SW480 (cell line): ENCODE data around the gene ACSF3.

Experiments
- DNase-seq: peaks from one replicate; pipeline ENCODE4 v3.0.0-alpha.2; 2016; ENCODE audit warnings: low spot score

ACSF3 gene

DNA sequence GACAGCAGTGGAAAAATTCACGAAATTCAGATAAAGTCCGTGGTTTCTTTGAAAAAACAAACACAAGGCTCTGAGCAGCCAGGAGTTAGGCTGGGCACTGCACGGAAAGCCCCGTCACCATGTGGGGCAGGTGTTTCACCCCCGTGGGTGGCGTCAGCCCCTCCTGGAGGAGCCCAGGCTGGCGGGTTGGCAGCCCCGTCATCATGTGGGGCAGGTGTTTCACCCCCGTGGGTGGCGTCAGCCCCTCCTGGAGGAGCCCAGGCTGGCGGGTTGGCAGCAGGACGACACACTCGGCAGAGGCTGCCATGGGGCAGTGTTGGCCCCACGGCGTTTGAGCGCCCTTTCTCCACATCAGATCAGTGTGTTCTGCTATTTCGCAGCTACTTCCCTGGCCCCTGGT lies 38.1 kb downstream of the ACSF3 start:
- DNase-seq, result no peak

DNA sequence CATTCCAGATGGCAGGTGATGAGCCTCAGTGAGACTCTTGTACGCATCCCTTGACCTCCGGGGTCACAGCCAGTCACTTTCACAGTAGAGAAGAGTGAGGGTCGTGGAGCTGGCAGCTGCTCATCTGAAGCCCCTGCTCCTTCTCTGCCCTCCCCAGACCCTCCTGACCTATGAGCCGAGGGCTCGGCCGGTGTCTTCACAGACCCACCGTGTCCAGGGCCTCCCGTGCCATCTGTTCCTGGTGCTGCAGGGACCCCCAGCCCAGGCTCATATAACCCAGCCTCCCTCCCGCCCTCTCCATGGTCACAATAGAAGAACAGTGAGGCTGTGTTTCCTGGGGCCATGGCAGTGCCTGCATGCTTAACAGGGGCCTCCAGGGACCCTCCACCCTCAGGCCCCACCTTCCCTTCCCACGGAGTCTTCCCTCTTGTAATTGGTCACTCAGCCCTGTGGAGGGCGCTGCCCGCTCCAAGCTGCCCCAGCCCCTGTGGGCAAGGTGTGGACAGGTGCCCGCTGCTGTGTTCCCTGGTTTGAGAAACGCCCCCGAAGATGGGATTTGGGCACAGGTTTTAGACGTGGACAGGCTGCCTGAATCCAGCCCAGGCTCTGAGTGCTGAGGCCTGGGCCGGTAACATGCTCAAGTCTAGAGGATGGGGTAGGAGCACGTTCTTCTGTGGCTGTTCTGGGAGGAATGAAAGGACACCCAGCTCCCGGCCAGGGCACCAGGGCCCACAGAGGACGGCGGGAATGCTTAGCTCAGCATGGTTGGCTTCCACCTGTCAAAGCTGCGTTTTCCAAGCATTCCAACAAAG lies 38.7 kb downstream of the ACSF3 start:
- no peak for DNase-seq

DNA sequence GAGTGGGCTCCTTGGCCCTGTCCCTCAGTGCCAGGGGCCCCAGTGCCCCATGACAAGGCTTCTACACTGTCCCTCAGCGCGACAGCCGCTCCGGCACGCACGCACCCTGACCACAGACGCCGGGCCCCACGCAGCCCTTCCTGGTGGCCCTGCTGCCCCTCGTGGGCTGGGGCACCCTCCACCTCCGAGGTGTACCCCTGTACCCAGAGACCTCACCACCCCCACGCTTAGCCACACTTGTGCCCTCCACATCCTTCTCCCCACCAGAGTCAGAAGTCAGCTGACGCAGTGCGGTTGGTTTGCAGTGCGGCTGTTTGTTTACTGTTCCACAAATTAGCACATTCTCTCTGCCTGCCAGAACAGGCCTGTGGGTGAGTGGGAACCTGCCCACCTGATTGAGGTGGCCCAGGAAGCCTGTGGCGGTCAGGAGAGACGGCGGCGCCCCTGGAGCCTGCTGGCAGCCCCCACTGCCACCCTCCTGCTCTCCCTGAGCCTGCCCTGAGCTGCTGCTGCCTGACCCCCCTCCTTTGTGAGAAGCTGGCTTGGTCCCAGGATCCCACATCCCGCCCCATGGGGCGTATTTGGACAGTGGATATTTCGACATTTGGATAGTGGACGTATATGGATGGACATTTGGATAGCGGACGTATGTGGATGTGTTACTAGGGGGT lies 39.9 kb downstream of the ACSF3 start:
- DNase-seq, result no peak

DNA sequence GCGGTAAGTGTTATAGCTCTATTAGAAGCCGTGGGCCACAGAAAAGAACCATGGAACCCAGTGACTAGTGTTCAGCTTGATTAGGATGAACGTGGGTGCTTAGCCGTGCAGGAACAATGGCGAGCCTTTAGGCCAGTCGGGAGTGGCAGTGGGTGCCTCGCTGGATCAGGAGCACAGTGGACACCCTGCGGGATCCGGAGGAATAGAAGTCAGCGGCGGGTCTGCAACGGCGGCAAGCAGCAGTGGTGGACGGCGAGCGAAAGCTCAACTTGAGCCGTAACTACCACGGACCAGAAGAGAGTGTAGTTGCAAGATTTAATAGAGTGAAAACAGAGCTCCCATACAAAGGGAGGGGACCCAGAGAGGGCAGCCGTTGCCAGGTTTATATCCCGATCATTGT lies 40.6 kb downstream of the ACSF3 start:
- DNase-seq, result no peak

DNA sequence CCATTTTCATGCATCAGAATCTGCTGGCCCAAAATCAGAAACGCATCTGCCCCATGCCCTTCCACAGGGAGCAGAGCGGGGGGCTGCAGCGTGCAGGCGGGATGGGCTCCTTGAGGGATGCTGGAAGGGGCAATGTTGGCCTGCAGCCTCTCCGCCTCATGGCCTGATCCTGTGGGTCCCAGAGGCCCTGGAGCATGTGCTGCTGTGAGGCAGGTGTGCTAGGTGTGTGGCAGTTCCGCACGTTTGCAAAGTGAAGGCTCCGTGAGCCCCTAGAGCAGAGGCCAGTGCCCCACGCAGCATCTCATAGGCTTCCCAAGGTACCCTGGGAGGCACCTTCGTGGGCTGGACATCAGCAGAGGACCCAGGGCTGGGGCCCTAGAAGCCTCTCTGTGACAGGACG lies 41.5 kb downstream of the ACSF3 start:
- no peak for DNase-seq

DNA sequence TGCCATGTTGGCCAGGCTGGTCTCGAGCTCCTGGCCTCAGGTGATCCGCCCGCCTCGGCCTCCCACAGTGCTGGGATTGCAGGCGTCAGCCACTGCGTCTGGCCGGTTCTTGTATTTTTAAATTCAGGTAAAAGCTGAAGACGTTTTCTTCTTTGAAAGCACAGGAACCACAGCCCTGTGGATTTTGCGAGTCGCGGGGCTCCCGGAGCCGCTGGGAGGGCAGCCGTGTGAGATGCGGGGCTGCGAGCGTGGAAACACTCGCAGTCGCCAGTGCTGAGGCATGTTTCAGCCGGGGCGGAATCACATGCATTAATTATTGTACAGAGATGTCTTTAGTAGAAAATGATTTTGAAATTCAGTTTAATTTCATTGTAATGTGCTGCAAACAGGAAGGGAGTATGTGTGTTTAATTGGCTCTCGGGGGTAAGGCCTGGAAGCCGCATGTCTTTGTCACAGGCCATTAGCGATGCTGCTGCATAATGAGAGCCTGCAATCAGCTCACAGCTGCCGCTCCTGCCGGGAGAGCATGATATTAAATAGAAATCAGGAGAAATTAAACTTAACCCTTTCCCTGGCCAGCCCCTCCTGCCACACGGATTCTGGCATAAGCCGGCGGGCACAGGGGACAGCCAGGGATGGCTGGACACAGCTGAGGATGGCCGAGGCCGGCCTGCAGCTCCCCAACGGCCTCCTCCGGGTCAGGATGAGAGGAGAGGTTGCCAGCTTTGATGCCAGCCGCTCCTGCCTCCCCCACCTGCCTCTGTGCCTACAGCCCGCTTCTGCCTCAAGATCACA lies 42.5 kb downstream of the ACSF3 start:
- no peak for DNase-seq

DNA sequence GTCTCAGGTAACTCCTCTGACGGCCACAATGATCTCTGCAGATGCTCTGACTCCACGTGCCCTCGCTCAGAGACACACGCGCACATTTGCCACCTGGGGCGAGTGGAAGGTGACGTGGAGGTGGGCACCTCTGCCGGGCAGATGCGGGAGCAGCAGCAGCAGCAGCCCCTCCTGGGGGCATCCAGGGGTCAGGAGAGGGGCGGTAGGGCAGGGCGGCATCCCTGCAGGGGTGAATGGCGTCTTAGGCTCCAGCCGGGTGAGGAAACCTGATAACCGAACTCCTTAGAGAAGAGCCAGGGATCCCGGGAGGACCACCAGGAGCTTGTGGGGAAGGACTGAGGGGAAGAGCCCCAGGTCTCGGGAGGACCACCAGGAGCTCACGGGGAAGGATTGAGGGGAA lies 43.3 kb downstream of the ACSF3 start:
- DNase-seq, result no peak

DNA sequence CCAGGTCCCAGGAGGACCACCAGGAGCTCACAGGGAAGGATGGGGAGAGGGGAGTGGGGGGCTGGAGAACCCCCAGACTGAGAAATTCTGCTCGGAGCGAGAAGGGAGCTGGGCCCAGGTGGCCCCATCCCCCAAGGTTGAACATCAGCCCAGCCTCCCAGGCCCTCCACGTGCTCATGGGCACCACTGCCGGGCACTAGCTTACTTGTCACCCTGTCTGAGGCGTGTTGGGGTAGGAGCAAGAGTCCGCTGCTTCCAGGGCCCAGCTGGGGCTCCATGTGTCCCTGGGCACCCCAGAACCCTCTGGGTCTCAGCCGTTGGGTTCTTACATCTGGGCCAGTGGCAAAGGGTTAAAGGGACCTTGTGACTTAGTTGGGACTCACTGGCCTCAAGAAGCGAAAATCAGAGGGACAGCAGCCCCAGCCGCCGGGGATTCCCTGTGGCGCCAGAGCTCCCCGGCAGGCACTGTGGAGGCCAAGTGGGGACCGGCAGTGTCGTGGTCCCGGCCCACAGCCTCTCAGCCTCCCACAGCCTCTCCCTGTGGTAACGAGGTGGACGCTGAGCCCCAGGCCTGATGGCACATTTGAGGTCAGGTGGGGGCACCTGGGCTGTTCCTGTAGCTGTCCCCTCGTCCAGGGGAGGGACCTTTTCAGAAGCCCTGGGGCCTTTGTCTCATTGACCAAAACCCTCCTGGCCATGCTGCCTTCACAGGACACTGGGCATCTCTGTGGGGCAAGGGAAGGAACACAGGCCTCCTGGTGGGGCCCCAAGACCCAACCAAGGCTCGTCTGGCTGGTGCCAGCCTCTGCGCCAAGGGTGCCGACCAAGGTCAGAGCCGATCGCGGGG lies 44.2 kb downstream of the ACSF3 start:
- no peak for DNase-seq

DNA sequence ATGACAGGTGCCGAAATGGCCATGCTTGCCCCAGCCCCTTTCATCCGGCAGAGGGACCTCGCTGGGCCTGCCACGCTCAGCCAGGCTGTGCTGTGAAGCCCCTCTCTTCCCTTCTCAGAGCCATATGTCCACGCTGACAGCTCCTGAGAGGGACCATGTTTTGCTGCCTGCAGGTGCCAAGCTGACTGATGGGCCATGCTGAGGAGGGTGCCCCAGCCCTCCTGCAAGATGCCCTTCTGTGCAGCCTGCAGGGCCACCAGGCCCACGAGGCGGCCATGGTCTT lies 44.8 kb downstream of the ACSF3 start:
- DNase-seq, result no peak

DNA sequence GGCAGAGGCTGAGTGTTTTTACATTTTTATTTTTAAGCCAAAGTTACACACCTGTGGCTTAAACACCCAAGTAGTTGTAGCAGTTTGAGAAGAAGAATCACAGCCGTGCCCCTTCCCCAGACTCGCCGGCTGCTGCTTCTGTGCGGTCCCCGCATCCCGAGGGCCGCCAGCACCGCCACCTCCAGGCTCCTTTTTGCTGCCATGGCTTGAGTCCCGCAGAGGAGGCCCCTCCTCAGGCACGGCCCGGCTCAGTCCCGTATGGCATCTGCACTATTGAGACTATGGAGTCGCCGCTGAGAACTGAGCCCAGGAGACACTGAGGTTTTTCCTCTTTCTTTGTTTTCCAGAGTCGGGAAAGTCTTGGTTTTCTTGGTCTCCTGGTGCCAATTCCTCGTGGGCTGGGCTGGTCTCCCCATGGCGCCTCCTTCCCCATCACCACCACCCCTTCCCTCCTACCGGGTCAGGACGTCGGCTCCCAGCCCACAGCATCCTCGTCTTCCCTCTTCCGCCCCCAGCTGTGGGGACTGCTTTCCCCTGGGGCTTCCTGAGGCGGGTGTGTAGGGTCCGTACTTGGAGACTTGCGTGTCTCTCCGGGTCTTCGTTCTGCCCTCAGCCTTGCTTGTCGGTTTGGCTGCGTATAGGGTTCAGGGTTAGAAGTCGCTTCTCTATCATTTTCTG lies 45.3 kb downstream of the ACSF3 start:
- no peak for DNase-seq

DNA sequence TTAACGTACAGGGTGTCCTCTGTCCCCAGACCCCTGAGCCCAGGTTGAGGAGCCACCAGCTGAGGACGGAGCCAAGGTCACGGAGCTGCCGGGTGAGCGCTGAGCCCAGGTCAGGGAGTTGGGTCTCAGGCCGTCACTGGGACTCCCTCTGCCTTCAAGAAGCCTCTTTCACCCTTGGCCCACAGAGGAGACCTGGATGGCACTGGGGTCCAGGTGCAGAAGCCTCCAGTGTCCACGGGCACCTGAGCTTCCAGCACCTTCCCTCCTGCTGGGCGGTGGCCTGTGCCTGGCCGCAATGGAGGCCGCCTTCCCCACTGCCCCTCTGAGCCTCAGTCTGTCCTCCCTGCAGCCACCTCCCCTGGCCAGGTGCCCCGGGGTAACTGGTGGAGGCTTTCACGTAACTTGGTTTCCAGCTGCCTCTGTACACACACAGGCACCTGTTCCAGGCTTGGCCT lies 46.3 kb downstream of the ACSF3 start:
- DNase-seq, result no peak

DNA sequence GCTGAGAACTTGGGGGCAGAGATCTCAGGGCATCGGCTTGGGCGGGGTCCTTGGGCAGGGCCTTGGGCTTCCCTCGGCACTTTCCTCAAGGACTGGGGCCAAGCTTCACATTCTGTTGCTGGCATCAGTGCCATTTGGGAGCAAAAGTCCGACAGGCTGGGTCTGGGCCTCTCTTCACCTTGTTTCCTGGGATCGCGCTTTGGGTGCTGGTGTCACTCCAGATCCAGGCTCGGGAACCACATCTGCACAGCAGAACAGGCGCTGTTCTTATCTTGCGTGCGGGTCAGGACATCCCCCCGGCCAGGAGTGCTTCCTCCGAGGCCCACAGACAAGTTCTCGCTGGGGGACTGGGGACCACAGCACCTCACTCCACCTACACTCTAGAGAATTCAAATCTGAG lies 46.7 kb downstream of the ACSF3 start:
- no peak for DNase-seq

DNA sequence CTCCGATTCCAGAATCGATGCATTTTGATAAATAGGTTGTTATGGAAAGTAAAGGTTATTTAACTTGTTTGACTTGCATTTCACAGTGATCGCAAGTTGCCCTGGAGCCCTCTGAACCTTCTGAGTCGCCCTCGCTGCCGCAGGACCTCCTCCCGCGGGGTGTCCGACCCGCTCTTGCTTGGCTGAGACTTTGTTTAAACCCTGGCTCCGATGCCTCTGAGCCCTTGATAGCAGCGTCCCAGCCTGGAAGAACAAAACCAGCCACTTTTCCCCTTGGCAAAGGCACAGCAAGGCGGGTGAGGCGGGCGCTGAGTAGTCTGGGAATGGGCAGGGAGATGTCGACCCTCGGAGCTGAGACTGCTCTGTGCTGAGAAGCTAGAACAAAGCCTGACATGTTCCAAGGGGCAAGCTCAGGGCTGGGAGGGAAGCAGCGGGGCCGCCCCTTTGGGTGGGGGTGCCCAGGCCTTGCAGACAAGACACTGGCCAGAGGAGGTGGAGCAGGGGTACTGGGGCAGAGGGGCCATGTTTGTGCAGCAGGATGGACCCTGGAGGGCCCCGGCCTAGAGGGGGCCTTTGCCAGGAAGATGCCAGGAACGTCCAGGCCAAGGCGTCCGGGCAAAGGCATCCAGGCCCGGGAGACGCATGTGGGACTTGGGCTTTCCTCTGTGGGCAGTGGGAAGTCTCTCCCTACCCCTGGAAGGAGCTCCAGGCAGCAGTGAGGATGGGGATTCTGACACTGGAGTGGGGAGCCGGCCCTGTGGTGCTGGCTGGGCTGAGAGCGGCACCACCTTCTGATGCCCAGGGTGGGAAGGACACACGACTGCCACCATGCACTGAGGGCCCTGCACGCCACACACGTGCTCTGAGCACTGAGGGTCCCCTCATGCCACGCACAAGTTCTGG lies 47.6 kb downstream of the ACSF3 start:
- no peak for DNase-seq

DNA sequence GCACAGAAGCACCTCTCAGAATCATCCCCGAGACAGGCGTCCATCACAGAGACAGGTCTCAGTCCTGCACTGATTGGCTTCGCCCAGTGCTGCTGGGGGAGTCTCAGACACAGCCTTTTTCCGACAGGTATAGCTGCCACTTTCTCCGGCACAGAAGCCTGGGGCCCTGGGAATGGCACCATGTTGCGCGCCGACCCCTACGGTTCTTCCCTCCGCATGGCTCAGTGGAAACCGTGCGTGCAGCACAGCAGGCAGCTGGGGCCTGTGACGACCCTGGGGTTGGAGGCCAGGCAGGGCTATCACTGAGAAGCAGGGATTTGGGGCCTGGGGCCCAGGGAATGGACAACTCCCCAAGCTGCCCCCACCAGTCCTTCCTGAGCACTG lies 48.2 kb downstream of the ACSF3 start:
- no peak for DNase-seq

DNA sequence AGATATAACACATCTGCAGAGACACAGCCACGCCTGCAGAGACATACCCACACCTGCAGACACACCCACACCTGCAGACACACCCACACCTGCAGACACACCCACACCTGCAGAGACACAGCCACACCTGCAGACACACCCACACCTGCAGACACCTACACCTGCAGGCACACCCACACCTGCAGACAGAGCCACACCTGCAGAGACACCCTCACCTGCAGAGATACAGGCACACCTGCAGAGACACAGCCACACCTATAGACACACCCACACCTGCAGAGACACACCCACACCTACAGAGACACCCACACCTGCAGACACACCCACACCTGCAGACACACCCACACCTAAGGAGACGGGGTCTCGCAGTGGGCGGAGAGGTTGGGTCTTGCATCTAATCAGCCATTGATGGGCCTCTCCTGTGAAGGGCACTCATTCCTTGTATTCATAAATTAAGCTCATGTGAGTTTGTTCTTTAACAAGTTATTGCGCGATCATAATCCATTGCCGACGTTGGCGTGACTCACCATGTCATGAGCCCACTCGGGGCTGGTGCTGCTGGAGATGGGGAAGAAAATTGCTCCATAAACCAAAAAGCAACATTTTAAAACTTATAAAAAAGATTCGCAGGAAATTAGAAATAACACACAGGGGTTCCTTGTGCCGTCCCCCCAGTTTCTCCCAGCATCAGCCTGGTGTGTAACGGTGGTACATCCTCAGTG lies 49.0 kb downstream of the ACSF3 start:
- DNase-seq, result no peak

DNA sequence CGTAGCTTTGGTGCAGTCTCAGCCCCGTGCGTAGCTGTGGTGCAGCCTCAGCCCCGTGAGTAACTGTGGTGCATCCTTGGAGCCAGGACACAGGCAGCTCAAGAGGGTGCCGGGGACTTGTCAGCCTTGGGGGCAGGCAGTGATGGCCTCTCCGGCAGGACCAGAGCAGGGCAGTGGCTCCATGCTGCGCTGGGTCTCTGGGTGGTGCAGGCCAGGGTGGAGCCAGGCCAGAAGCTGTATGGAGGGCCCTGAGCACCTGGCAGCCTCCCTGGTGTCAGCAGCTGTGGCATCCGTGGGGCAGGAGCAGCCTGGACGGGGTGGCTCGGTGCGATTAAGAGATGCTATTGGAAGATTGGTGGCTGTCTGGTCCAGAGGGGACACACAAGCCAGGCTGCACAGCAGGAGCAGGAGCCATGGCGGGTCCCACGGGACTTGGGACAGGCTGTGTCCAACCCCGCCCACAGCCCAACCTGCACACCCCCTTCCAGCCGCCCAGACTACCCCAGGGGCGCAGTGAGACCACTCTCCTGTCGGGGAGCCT lies 49.6 kb downstream of the ACSF3 start:
- DNase-seq, result no peak

DNA sequence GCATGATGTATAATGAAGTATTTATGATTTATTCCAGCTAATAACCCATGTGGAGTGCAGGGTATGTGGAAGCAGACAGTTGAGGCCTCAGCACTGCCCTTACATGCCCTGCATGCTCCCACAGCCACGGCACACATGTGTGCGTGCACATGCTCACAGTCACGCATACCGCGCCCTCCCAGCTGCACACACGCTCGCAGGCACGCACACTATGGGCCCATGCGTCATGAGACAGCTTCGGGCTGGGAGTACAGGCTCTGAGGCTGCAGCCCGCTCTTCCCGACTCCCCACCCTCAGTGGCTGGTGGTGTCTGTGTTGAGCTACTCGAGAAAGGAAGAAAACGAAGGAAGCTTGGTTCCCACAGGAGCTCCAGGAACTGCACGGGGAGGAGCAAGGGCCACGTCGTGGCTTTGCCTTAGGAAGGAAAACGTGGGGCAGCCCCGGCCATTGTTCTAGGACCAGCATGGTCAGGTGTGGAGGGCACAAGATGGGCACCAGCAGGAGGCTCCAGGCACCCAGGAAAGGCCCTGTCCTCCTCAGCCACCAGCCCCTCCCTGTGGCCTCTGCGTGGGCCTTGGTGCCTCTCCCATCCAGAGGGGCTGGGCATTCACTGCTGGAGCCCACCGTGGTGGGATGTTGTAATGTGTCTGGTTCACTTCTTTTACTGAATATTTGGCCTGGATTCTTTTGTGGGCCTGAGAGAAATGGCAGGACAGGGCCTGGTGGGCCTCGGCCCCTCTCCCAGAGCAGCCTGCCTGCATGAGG lies 50.4 kb downstream of the ACSF3 start:
- no peak for DNase-seq

DNA sequence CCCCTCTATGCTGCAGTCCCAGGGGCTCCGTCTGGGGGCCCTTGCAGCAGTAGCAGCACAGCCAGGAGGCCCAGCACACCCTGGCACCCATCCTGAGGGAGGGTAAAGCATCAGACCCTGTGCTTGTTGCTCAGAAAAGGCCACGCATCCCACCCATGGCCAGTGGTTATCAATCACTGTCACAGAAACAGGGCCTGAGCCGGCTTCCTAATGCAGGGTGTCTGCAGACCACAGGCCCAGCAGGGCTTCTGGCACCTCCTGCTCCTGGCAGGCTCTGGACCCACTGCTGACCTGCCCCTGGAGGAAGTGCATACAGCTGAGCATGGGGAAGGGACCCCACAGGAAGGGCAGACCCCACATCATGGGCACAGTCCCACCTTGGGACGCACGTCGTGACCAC lies 51.0 kb downstream of the ACSF3 start:
- no peak for DNase-seq
